Measurements from ENCODE around the gene ATP8B3. TPM values are rescaled to one million over a fixed set of nuclear protein-coding genes. Genes with fewer than 3 reads are reported as not detected.

ATP8B3 gene
- total RNA-seq, 1 experiment from 2014 or later, result 8.7 TPM

- POLR2A ChIA-PET (ENCODE audit: low non-redundant PET), result no interaction called here
- TF ChIP-seq CTCF (conservative IDR thresholded peaks at IDR 0.05; ENCODE audit: low read depth, low read length) (no peak), EZH2 (IDR thresholded peaks at IDR 0.05; ENCODE audit: borderline replicate concordance, low read depth, low read length, poor library complexity, severe bottlenecking) (no peak)
- H3K4me3 ChIP-seq (ENCODE audit: low read depth, low read length, poor library complexity, severe bottlenecking), result no peak overlapping the region
- H3K27me3 ChIP-seq (replicated peaks; ENCODE audit: insufficient read depth, low read depth, low read length, poor library complexity), result peaks cover 22% of the 10 kb centered on the region
- no peak for DNase-seq (ENCODE audit: low spot score)
- peaks cover 6% of the 10 kb centered on the region for H3K4me1 ChIP-seq (ENCODE audit: insufficient read depth, low read length, poor library complexity, severe bottlenecking)
- peaks cover 9% of the 10 kb centered on the region for H3K9me3 ChIP-seq (ENCODE audit: low read depth, low read length, poor library complexity, severe bottlenecking)
- H3K27ac ChIP-seq (ENCODE audit: low read depth, low read length, poor library complexity, severe bottlenecking), result no peak overlapping the region
- CTCF ChIA-PET, result interaction anchor here (0.5 to 0.9 kb wide), 2 partner anchors 11 to 251 kb away, joined by 3 to 4 read pairs; no protein-coding TSS in a partner anchor
- intact Hi-C loops (cut with micrococcal nuclease; ENCODE audit: unreplicated experiment), result no loop called here
- BruUV-seq (replicated peaks), result no TSS peak
- H3K36me3 ChIP-seq (ENCODE audit: insufficient read depth, low read length, poor library complexity, severe bottlenecking), result no peaks in the 10 kb centered on the region
Observed at GRCh38 chr19:1783354-1783753, 28.7 kb downstream of the ATP8B3 start.

GRCh38 chr19:1782521-1782920, 29.6 kb downstream of the ATP8B3 start:
- H3K4me3 ChIP-seq (ENCODE audit: low read depth, low read length, poor library complexity, severe bottlenecking), result no peak overlapping the region
- no TSS peak for BruUV-seq (replicated peaks)
- peaks cover 27% of the 10 kb centered on the region for H3K27me3 ChIP-seq (replicated peaks; ENCODE audit: insufficient read depth, low read depth, low read length, poor library complexity)
- no peak for DNase-seq (ENCODE audit: low spot score)
- H3K27ac ChIP-seq (ENCODE audit: low read depth, low read length, poor library complexity, severe bottlenecking), result no peak overlapping the region
- POLR2A ChIA-PET (ENCODE audit: low non-redundant PET), result no interaction called here
- H3K36me3 ChIP-seq (ENCODE audit: insufficient read depth, low read length, poor library complexity, severe bottlenecking), result no peaks in the 10 kb centered on the region
- CTCF ChIA-PET, result interaction anchor here (0.9 kb wide), 1 partner anchor 10 kb away, joined by 3 read pairs; no protein-coding TSS in a partner anchor
- peaks cover 6% of the 10 kb centered on the region for H3K4me1 ChIP-seq (ENCODE audit: insufficient read depth, low read length, poor library complexity, severe bottlenecking)
- intact Hi-C loops (cut with micrococcal nuclease; ENCODE audit: unreplicated experiment), result no loop called here
- H3K9me3 ChIP-seq (ENCODE audit: low read depth, low read length, poor library complexity, severe bottlenecking), result peaks cover 9% of the 10 kb centered on the region
- TF ChIP-seq CTCF (conservative IDR thresholded peaks at IDR 0.05; ENCODE audit: low read depth, low read length) (no peak), EZH2 (IDR thresholded peaks at IDR 0.05; ENCODE audit: borderline replicate concordance, low read depth, low read length, poor library complexity, severe bottlenecking) (no peak)

GRCh38 chr19:1780272-1780958, 31.7 kb downstream of the ATP8B3 start:
- intact Hi-C loops (cut with micrococcal nuclease; ENCODE audit: unreplicated experiment), result no loop called here
- DNase-seq (ENCODE audit: low spot score), result no peak
- Histone ChIP-seq H3K4me3 (ENCODE audit: low read depth, low read length, poor library complexity, severe bottlenecking) (no peak overlapping the region), H3K36me3 (ENCODE audit: insufficient read depth, low read length, poor library complexity, severe bottlenecking) (no peaks in the 10 kb centered on the region), H3K9me3 (ENCODE audit: low read depth, low read length, poor library complexity, severe bottlenecking) (peaks cover 11% of the 10 kb centered on the region), H3K4me1 (ENCODE audit: insufficient read depth, low read length, poor library complexity, severe bottlenecking) (peaks cover 6% of the 10 kb centered on the region), H3K27ac (ENCODE audit: low read depth, low read length, poor library complexity, severe bottlenecking) (no peak overlapping the region), H3K27me3 (replicated peaks; ENCODE audit: insufficient read depth, low read depth, low read length, poor library complexity) (peaks cover 48% of the 10 kb centered on the region)
- CTCF ChIA-PET, result interaction anchor here (0.6 to 1.0 kb wide), 2 partner anchors 16 to 235 kb away, joined by 5 to 6 read pairs; no protein-coding TSS in a partner anchor
- TF ChIP-seq CTCF (conservative IDR thresholded peaks at IDR 0.05; ENCODE audit: low read depth, low read length) (no peak), EZH2 (IDR thresholded peaks at IDR 0.05; ENCODE audit: borderline replicate concordance, low read depth, low read length, poor library complexity, severe bottlenecking) (no peak)
- no TSS peak for BruUV-seq (replicated peaks)
- POLR2A ChIA-PET (ENCODE audit: low non-redundant PET), result interaction anchor here (0.7 kb wide), 1 partner anchor 25 kb away, joined by 5 read pairs; no protein-coding TSS in a partner anchor
